Effector memory CD8-positive, alpha-beta T cell (primary cell): Measurements from ENCODE around the gene ASS1.

Source experiments
- ATAC-seq: fragments of 150-1000 bp; cut with Tn5 transposase; replicated peaks from 2 replicates; pipeline ENCODE4 v1.10.0; 2021; ENCODE audit warnings: mild to moderate bottlenecking, moderate library complexity
- DNase-seq, 3 experiments: peaks; one replicate each; pipeline ENCODE4 v3.0.0; 2021
- H3K27ac Mint-ChIP-seq, 2 donors: one replicate each; pipeline ENCODE4 v1.8.0; 2022; ENCODE audit warnings: mild to moderate bottlenecking in 2 of 2, mixed read lengths in 2 of 2, moderate library complexity in 2 of 2
- H3K27me3 Mint-ChIP-seq, 2 donors: one replicate each; pipeline ENCODE4 v1.8.0; 2022; ENCODE audit warnings: mixed read lengths in 2 of 2
- H3K36me3 Mint-ChIP-seq: one replicate; pipeline ENCODE4 v1.8.0; 2022; ENCODE audit warnings: mild to moderate bottlenecking, moderate library complexity, mixed read lengths; ENCODE audit not compliant: insufficient read depth
- H3K4me1 Mint-ChIP-seq, 2 donors: one replicate each; pipeline ENCODE4 v1.8.0; 2022; ENCODE audit warnings: low read depth in 2 of 2, mixed read lengths in 2 of 2
- H3K4me3 Mint-ChIP-seq, 2 donors: one replicate each; pipeline ENCODE4 v1.8.0; 2022; ENCODE audit warnings: mild to moderate bottlenecking in 2 of 2, mixed read lengths in 2 of 2, moderate library complexity in 2 of 2
- H3K9me3 Mint-ChIP-seq, 2 donors: one replicate each; pipeline ENCODE4 v1.8.0; 2022; ENCODE audit warnings: mixed read lengths in 2 of 2

Gene ASS1

DNA sequence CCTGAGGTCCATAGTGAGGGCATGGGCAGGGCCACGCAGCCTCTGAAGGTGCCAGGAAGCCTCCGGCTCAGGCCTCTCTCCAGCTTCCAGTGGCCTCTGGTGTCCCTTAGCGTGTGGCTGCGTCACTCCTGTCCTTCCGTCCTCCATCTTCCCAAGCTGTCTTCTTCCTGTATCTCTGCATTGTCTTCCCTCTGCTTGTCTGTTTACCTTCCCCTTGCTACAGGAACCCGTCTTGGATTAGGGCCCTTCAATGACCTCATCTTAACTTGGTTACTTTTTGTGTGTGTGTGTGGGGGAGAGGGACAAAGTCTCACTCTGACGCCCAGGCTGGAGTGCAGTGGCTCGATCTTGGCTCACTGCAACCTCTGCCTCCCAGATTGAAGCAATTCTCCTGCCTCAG is 14.4 kb downstream of the ASS1 start:
- H3K4me3 Mint-ChIP-seq = no peak overlapping the region
- H3K36me3 Mint-ChIP-seq = peaks cover 3% of the 10 kb centered on the region
- peaks cover 0 to 7% of the 10 kb centered on the region in 2 donors for H3K4me1 Mint-ChIP-seq
- no peaks in the 10 kb centered on the region for H3K9me3 Mint-ChIP-seq
- H3K27ac Mint-ChIP-seq = no peak overlapping the region
- ATAC-seq (no peak), DNase-seq (no peak)
- H3K27me3 Mint-ChIP-seq = peaks cover 32 to 55% of the 10 kb centered on the region in 2 donors

- peaks cover 40 to 65% of the 10 kb centered on the region in 2 donors for H3K27me3 Mint-ChIP-seq
- H3K27ac Mint-ChIP-seq = no peak overlapping the region
- H3K9me3 Mint-ChIP-seq = no peaks in the 10 kb centered on the region
Measured at GRCh38 chr9:130459941-130460669, 15.3 kb downstream of the ASS1 start.

DNA sequence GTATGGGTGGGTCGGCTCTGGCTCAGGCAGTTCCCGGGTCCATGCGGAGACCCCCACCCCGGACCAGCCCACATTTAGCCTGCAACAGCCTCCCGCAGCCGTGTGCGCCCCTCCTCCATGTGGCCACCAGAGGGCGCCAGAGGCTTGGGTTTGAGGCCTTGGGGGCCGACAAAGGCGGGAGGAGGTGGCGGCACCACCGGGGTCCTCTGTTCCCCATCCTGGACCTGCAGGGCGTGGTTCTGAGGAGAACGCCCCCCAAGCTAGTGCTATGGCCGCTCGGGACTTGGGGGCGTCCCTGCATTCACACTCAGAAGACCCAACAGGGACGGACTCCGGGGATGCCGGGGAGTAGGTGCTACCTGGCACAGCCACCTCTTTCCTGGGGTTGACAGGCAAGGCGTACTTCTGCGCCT is 16.5 kb downstream of the ASS1 start:
- Mint-ChIP-seq H3K27ac (no peak overlapping the region), H3K4me3 (no peak overlapping the region), H3K4me1 (peaks cover 0 to 7% of the 10 kb centered on the region in 2 donors), H3K9me3 (no peaks in the 10 kb centered on the region), H3K27me3 (peaks cover 42 to 75% of the 10 kb centered on the region in 2 donors), H3K36me3 (peaks cover 3% of the 10 kb centered on the region)
- DNase-seq (peak; percentile 62 to 67 (median 66)), ATAC-seq (peak; percentile 42)

More at GRCh38 chr9:130459941-130460669, 15.3 kb downstream of the ASS1 start:
- H3K4me3 Mint-ChIP-seq = no peak overlapping the region
- ATAC-seq (no peak), DNase-seq (no peak)
- peaks cover 0 to 7% of the 10 kb centered on the region in 2 donors for H3K4me1 Mint-ChIP-seq
- H3K36me3 Mint-ChIP-seq = peaks cover 3% of the 10 kb centered on the region

- H3K9me3 Mint-ChIP-seq = no peaks in the 10 kb centered on the region
- DNase-seq = no peak
- peaks cover 47 to 80% of the 10 kb centered on the region in 2 donors for H3K27me3 Mint-ChIP-seq
- ATAC-seq = no peak
- no peak overlapping the region for H3K4me3 Mint-ChIP-seq
- peaks cover 0 to 7% of the 10 kb centered on the region in 2 donors for H3K4me1 Mint-ChIP-seq
- H3K27ac Mint-ChIP-seq = no peak overlapping the region
- peaks cover 3% of the 10 kb centered on the region for H3K36me3 Mint-ChIP-seq
Measured at GRCh38 chr9:130461731-130462130, 17.0 kb downstream of the ASS1 start.

GRCh38 chr9:130462685-130463540 is 18.2 kb downstream of the ASS1 start:
- no peak for ATAC-seq
- Mint-ChIP-seq H3K4me1 (peaks cover 0 to 7% of the 10 kb centered on the region in 2 donors), H3K27ac (no peak overlapping the region), H3K36me3 (peaks cover 3% of the 10 kb centered on the region), H3K4me3 (no peak overlapping the region), H3K9me3 (no peaks in the 10 kb centered on the region), H3K27me3 (peaks cover 50 to 91% of the 10 kb centered on the region in 2 donors)
- DNase-seq = no peak

- H3K4me3 Mint-ChIP-seq = no peak overlapping the region
- DNase-seq (no peak), ATAC-seq (no peak)
- peaks cover 48 to 89% of the 10 kb centered on the region in 2 donors for H3K27me3 Mint-ChIP-seq
- H3K27ac Mint-ChIP-seq = no peak overlapping the region
- H3K4me1 Mint-ChIP-seq = peaks cover 0 to 7% of the 10 kb centered on the region in 2 donors
- no peaks in the 10 kb centered on the region for H3K9me3 Mint-ChIP-seq
- H3K36me3 Mint-ChIP-seq = peaks cover 3% of the 10 kb centered on the region
Measured at GRCh38 chr9:130463763-130464745, 19.3 kb downstream of the ASS1 start.

DNA sequence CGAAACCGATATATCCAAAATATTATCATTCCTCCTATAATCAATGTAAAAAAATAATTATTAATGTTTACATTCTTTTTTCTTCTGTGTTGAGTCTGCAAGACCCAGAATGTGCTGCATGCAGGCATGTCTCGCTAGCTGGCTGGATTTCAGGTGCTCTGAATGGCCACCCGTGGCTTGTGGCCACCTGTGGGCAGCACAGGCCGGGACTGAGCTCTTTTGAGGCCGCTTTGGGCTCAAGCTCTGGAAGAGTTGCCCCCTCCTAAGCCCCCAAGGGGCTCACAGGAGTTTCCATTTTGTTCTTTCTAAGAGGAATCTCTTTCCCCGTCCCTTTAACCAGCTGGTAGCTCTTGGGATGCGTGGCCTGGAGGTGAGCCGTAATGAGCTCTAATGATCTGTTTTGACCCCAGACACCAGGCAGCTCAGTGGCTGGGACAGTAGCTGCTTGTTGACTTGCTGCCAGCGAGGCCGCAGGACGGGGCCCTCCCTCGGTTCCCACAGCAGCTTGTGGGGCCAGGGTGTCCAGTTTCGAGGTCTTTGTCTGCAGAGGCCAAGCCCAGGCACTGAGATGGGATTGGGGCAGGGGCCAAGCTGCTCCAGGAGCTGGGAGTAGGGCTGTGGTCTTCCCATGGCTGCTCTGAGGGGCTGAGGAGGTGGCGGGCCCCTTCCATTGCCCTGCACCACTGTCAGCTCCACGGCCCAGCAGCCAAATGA is 20.8 kb downstream of the ASS1 start:
- ATAC-seq = no peak
- no peak for DNase-seq
- peaks cover 0 to 4% of the 10 kb centered on the region in 2 donors for H3K4me1 Mint-ChIP-seq
- no peak overlapping the region for H3K4me3 Mint-ChIP-seq
- H3K27ac Mint-ChIP-seq = no peak overlapping the region
- H3K9me3 Mint-ChIP-seq = no peaks in the 10 kb centered on the region
- H3K27me3 Mint-ChIP-seq = peaks cover 40 to 89% of the 10 kb centered on the region in 2 donors
- peaks cover 1% of the 10 kb centered on the region for H3K36me3 Mint-ChIP-seq

- Mint-ChIP-seq H3K4me3 (no peak overlapping the region), H3K4me1 (no peaks in the 10 kb centered on the region), H3K27ac (no peak overlapping the region), H3K9me3 (no peaks in the 10 kb centered on the region), H3K27me3 (peaks cover 48 to 94% of the 10 kb centered on the region in 2 donors), H3K36me3 (no peaks in the 10 kb centered on the region)
- ATAC-seq (no peak), DNase-seq (no peak)
Measured at GRCh38 chr9:130466537-130467217, 21.9 kb downstream of the ASS1 start.

DNA sequence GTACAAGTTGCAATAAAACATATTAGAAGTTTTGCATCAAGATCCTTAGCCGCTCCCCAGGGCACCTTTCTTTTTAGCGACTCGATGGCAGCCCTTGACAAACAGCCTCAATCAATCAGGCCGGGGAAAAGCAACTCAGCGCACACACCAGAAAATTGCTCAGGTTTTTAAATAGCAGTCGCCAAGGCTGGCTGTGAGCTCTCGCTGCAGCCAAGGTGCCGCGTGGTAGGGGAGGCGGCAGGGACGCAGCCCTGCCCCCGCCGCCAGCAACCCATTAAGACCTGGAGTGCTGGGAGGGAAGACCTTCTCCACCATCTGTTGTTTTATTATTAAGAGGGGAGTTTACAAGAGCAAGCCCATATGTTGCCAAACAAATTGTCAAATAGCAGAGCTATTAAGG is 22.6 kb downstream of the ASS1 start:
- Mint-ChIP-seq H3K27ac (no peak overlapping the region), H3K4me1 (no peaks in the 10 kb centered on the region), H3K9me3 (no peaks in the 10 kb centered on the region), H3K36me3 (no peaks in the 10 kb centered on the region), H3K4me3 (no peak overlapping the region), H3K27me3 (peaks cover 54 to 97% of the 10 kb centered on the region in 2 donors)
- DNase-seq (no peak), ATAC-seq (no peak)

GRCh38 chr9:130468566-130468965 is 23.8 kb downstream of the ASS1 start:
- H3K27me3 Mint-ChIP-seq = peaks cover 61 to 94% of the 10 kb centered on the region in 2 donors
- no peaks in the 10 kb centered on the region for H3K36me3 Mint-ChIP-seq
- H3K4me3 Mint-ChIP-seq = no peak overlapping the region
- H3K9me3 Mint-ChIP-seq = no peaks in the 10 kb centered on the region
- no peak for ATAC-seq
- no peak overlapping the region for H3K27ac Mint-ChIP-seq
- no peaks in the 10 kb centered on the region for H3K4me1 Mint-ChIP-seq
- no peak for DNase-seq

DNA sequence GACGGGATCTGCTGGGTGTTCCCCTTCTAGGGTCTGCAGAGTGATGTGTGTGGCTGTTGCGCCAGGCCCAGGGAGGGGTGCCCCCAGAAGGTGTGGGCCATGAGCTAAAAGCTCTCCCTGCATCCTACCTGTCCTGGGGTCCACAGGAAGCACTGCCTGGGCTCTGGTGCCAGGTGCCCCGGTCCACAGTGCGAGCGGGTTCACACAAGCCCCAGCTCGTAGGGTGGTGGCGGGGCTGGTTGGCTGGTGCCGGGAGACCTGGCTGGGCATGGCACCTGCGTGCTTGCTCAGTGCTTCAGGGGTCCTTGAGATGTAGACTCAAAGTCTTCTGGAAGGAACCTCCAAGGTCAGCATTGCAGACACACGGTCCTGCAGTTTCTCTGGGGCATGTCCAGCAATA is 25.5 kb downstream of the ASS1 start:
- ATAC-seq (no peak), DNase-seq (no peak)
- Mint-ChIP-seq H3K4me3 (no peak overlapping the region), H3K9me3 (no peaks in the 10 kb centered on the region), H3K27me3 (peaks cover 47 to 93% of the 10 kb centered on the region in 2 donors), H3K4me1 (peaks cover 0 to 3% of the 10 kb centered on the region in 2 donors), H3K36me3 (no peaks in the 10 kb centered on the region), H3K27ac (no peak overlapping the region)

DNA sequence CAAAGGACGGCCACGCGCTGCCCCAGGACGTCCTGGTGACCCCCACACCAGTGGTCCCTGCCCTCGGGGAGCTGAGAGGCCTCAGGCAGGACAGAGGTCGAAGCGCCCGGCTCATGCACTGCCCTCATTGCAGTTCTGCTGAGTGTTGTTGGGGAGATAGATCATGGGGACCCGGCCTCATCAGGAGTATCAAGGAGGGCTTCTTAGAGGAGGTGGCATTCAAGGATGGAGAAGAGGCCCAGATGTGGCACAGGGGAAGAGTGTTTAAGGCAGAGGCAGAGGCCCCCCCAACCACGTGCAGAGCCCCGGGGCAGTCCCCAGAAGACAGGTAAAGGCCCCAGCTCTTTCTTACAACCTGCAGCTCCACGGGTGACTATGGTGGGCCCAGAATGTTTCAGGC is 26.2 kb downstream of the ASS1 start:
- Mint-ChIP-seq H3K36me3 (no peaks in the 10 kb centered on the region), H3K27me3 (peaks cover 47 to 93% of the 10 kb centered on the region in 2 donors), H3K27ac (peak overlapping the region in 1 of 2 donors; percentile 76), H3K4me1 (peaks cover 0 to 3% of the 10 kb centered on the region in 2 donors), H3K4me3 (no peak overlapping the region), H3K9me3 (no peaks in the 10 kb centered on the region)
- no peak for DNase-seq
- ATAC-seq = no peak
